PC-3 (cell line): Measurements from ENCODE around the gene PIGN.

Source experiments
- CTCF ChIP-seq: fragments of 300-600 bp; sonication (generic); conservative IDR thresholded peaks from 2 replicates; pipeline ENCODE4 v1.5.1; 2017; ENCODE audit warnings: antibody characterized with exemption, low read depth, mild to moderate bottlenecking, low read length
- EZH2 ChIP-seq: fragments of 300-600 bp; sonication (generic); IDR thresholded peaks from one replicate; pipeline ENCODE4 v1.6.1; 2017; ENCODE audit warnings: antibody characterized with exemption, mild to moderate bottlenecking, low read length; ENCODE audit not compliant: unreplicated experiment
- EZH2phosphoT487 ChIP-seq: fragments of 300-600 bp; sonication (generic); IDR thresholded peaks from 2 replicates; pipeline ENCODE4 v1.6.1; 2018; ENCODE audit warnings: mild to moderate bottlenecking, antibody characterized with exemption, low read length, borderline replicate concordance

- TF ChIP-seq CTCF (no peak), EZH2 (no peak), EZH2phosphoT487 (no peak)
Observed at GRCh38 chr18:62209046-62209445, 22.2 kb upstream of the PIGN start.
